HG03095 (cell line): ENCODE results near the gene EFHD2.
"Not testable (repeated sequence)": the region's sequence is repeated elsewhere in the genome, so short reads cannot be mapped to it uniquely, and the experiment has no call there.

Experiments used
- ATAC-seq: cut with Tn5 transposase; IDR thresholded peaks from one replicate; pipeline ENCODE4 v1.9.1; 2021; ENCODE audit warnings: moderate library complexity; ENCODE audit not compliant: unreplicated experiment

The EFHD2 gene

DNA sequence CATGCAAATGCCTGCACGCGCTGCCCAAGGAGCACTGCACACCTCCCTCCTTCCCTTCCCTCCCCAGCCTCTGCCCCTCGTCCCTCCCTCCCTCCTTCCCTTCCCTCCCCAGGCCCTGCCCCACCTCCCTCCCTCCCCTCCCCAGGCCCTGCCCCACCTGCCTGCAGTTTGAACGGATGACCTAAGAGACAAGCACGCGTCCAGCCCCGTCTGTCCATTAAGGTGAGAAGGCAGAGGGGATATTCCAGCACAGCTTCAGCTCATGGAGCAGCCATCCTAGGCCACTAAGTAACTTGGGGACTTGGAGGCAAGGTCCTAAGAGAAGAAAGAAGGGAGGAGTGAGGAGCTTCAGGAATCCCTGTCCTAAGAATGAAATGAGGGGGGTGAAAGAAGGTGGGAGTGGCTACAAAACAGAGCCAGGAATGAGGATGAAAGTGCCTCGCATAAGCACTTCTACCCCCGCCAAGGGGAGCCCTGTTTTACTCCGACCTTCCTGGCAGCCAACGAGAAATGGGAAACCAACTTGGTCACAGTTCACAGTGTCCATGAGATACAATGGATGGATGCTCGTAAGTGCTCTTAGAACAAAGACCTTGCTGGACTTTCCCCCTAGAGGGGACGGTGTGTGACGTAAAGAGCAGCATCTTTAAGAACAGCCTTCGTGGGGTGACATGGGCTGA lies 21.3 kb upstream of the EFHD2 start:
- no peak for ATAC-seq

DNA sequence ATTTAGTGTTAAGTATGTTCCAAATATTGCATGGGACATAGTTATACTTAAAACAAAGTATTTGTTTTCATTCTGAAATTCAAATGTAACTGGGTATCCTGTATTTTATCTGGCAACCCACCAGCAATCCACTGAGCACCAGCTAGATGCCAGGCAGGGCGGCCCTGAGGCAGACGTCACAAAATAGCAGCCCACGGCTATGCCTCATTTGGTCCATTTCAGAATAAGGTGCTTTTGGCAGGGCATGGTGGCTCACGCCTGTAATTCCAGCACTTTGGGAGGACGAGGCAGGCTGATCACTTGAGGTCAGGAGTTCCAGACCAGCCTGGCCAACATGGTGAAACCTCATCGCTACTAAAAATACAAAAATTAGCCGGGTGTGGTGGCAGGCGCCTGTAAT lies 19.9 kb upstream of the EFHD2 start:
- not testable (repeated sequence) for ATAC-seq

GRCh38 chr1:15390667-15391066 lies 19.0 kb upstream of the EFHD2 start:
- ATAC-seq: no peak

- ATAC-seq: no peak
These were observed 18.3 kb upstream of the EFHD2 start for GRCh38 chr1:15391366-15391765.

DNA sequence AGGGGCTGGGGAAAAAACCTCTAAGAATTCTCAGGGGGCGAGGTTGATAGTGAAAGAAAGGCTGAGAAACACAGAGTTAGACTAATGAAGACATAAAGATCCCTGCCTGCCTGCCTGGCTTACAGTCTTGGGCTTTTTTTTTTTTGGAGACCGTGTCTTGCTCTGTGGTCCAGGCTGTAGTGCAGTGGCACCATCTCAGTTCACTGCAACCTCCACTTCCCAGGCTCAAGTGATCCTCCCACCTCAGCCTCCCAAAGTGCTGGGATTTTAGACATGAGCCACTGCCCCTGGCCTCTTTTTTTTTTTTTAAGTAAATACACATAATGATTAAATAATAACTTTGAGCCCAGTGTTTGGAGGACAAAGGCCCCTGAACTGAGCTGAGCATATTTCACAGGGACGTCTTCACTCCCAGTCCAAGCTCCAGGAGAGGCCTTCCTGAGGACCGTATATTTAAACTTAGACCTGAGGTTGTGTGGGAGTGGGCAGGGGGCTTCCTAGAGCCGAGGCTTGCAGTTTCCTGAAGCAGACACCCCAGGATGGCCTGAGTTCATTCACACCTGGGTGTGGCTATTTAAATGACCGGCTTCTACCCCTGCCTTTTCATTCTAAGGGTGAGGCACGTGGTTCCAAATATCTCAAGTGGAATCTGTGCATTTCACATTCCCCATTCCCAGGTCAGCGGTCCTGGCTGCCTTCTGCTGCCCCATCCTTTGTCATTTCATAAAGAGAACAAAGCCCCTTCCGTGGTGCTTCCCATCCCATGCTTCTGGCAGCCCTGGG lies 16.0 kb upstream of the EFHD2 start:
- ATAC-seq: no peak

GRCh38 chr1:15394258-15394690 lies 15.4 kb upstream of the EFHD2 start:
- ATAC-seq: no peak

DNA sequence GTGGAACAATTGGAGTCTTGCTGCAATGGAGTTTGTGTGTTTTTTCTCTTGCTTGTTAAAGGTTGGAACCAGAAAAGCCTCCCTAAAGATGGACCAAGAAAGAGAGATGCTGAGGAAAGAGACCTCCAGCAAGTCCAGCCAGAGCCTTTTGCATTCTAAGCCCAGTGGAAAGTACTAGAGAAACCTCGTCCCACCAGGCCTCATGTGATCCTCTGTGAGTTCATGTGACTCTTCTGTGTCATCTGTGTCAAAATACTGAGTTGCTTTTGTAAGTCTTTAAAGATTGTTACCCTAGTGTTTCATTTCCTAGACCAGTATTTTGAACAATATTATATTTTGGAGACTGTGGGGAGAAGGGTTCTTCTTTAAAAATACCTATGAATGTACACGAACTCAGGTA lies 12.5 kb upstream of the EFHD2 start:
- no peak for ATAC-seq

DNA sequence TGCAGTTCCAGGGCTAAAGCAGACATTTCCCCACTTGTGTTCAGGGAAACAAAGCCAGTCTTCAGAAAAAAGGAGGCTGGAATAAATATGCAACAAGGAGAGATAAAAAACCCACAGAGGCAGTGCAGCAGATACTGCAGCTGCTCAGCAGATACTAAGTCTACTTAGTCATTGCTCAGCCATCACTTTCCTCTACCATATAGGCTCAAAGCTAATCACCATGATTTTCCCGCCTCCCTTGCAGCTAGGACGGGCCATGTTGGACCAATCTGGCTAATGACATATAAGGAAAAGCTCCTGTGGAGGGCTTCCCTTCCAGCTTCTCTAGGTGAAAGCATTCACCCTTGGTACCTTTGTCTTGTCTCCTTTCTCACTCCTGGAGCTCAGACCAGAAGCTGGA lies 10.0 kb upstream of the EFHD2 start:
- no peak for ATAC-seq

GRCh38 chr1:15400627-15401026 lies 9.1 kb upstream of the EFHD2 start:
- no peak for ATAC-seq

DNA sequence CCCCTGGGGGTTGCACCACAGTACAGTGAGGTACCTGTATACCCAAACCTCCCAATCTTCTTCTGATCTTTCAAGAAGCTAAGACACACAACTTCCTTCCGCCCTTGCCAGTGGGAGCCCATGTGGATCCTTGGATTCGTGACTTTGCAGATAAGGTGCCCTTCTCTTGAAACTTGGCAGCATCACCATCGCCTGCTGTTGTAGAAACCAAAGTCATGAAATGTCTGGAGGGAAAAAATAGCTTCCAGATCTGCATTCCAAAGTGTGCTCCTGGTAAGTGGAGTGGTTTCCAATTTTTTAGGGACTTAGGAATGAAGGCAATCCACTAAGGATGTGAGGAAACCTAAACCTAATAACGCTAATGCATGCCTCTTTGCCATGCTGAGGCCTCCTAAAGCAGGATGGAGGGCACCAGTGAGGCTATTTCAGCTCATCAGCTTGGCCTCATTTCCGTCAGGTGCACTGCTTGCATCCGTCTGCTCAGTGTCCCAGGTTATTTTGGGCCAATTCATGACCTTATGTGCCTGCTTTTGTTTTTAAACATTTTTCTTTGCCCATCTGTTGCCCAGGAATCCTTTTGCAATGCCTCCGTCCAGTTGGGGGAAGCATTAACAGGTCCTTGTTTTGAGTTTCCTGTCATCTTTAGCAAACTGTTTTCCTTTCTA lies 8.2 kb upstream of the EFHD2 start:
- ATAC-seq: no peak

- ATAC-seq: no peak
These were observed 6.8 kb upstream of the EFHD2 start for GRCh38 chr1:15402809-15403450.

DNA sequence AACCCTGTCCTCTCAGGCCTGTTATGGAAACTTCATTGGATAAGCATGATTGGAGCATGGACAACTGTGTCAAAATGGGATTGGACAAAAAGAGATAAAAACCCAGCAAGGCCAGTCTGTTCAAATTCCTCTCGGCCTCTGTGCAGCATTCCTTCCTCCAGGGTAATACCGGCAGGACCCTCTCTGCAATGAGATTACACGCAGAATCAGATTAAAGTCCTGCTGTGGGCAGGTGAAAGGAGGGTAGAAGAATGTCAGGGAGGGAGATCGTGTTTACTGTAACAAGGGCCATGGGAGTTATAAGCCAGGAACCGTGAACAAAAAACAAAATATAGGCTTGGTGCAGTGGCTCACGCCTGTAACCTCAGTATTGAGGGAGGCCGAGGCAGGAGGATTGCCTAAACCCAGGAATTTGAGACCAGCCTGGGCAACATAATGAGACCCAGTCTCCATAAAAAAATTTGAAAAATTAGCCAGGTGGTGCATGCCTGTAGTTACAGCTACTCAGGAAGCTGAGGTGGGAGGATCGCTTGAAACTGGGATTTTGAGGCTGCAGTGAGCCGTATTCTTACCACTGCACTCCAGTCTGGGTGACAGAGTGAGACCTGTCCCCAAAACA lies 5.6 kb upstream of the EFHD2 start:
- no peak for ATAC-seq

DNA sequence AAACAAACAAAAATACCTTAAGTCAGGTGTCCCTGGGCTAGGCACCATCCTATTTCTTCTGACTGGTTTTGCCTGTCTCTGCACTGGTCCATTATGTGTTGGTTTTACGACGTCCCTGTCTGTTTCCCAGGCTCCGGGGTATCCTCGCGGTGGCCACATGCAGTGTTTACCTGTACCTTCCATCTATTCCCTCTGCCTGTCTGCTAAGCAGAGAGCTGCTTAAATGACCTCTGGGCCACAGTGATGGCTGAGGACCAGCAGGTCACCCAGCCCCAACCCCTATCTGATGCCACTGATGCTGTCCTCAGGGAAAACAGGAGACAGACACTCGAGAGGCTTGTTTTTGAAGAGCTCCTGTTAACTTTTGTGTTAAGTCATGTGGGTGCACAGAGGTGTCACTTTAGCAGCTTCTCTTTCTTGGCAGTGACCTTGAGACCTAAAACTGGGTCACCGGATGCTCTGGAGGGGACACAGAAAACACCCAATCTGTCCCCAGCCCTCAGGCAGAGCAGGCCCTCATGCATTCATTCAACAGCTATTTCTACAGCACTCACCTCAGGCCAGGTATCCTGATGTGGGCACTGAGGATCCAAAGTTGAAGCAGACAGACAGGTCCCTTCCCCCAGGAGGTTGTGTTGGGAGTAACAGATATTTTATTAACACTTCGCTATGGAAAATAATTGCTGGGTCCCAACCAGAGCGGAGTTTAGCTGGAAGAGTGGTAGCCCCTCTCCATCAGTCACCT lies 4.4 kb upstream of the EFHD2 start:
- no peak for ATAC-seq

GRCh38 chr1:15406614-15407559 lies 2.8 kb upstream of the EFHD2 start:
- no peak for ATAC-seq

DNA sequence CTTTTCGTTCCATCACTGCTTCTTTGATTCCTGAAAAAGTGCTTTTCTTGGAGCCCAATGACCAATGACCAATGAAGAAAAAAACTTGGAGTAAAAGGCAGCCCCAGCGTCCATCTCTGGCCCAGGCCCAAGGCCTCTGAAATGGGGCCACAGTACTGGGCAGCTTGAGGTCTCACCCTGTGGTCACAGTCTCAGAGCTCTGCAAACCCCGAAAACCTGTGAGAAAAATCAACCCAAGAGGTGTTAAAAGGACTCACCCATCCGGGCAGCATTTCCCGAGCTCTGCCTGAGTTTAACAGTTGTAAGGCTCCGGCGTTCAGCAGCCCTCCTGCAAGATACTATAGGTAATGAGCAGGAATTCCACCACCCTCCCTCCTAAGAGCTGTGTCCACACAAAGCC lies 2.1 kb upstream of the EFHD2 start:
- ATAC-seq: no peak

DNA sequence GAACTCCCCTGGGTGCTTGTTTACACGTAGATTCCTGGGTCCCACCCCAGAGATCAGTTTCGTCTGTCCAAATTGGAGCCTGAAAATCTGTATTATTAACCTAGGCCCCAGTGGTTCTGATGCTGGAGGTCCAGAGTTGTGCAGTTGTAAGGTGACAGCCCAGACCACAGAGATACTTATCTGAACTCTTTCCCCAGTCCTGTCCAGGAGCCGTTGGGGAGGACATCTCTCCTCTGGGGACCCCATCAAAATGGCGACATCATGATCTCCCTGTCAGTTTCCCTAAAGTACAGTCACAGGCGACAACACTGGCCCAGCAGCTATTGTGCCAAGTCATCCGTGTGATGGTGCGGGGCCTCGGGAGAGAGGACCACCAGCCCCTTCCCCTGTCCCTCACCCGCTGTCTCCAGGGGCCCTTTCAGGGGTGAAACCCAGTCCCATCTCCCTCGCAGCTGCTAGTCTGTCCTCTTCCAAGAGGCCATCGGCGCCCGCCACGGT lies 749 bp upstream of the EFHD2 start:
- ATAC-seq: no peak

DNA sequence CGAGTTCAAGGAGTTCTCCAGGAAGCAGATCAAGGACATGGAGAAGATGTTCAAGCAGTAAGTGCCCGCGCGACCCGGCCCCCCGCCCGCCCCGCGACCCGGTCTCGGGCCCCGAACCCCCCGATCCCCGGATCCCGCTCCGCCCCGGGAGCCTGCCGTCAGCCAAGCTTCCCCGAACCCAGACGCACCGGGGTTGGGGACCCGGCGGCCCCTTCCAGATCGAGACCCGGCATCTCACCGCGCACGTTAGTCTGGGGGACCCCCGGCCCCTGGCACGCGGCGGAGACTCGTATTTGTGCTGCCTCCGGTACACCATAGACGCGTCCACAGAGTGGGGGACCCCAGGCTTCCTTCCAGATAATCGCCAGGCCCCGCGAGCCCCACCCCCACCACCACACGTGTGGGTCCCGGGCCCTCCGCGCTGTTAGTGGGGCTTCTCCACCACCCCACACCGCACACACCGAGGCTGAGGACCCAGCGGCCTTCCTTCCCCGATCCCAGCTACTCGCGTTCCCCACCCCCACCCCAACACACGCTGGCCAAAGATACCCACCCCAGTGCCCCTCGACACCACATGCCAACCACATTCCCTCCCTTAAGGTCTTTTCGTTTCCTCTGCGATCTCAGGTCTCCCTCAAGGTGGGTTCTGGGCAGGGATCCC lies 665 bp downstream of the EFHD2 start:
- ATAC-seq: no peak

- ATAC-seq: no peak
These were observed 1.2 kb downstream of the EFHD2 start for GRCh38 chr1:15410884-15411245.
